GM19238 (cell line): ENCODE data around the gene TPR.

Experiments used
- DNase-seq: peaks from one replicate; pipeline ENCODE4 v3.0.0; 2011; ENCODE audit warnings: low spot score; ENCODE audit not compliant: insufficient read length

Gene TPR

GRCh38 chr1:186330758-186331157 is 44.3 kb downstream of the TPR start:
- DNase-seq = no peak

- no peak for DNase-seq
These were observed 47.7 kb downstream of the TPR start for GRCh38 chr1:186327331-186327730.

GRCh38 chr1:186326009-186326408 is 49.0 kb downstream of the TPR start:
- no peak for DNase-seq

GRCh38 chr1:186325239-186325638 is 49.8 kb downstream of the TPR start:
- DNase-seq = no peak

- DNase-seq = no peak
These were observed 51.2 kb downstream of the TPR start for GRCh38 chr1:186323865-186324264.

- no peak for DNase-seq
These were observed 59.5 kb downstream of the TPR start for GRCh38 chr1:186315570-186315969.

- no peak for DNase-seq
These were observed 63.5 kb downstream of the TPR start for GRCh38 chr1:186311375-186312051.

GRCh38 chr1:186310307-186310706 is 64.7 kb downstream of the TPR start:
- DNase-seq = no peak

- DNase-seq = no peak
These were observed 66.6 kb downstream of the TPR start for GRCh38 chr1:186308264-186309060.

GRCh38 chr1:186307445-186307844 is 67.6 kb downstream of the TPR start:
- no peak for DNase-seq

- no peak for DNase-seq
These were observed 68.5 kb downstream of the TPR start for GRCh38 chr1:186306533-186306932.

- no peak for DNase-seq
These were observed 69.8 kb downstream of the TPR start for GRCh38 chr1:186304982-186305949.

- DNase-seq = no peak
These were observed 71.1 kb downstream of the TPR start for GRCh38 chr1:186303911-186304310.

GRCh38 chr1:186302381-186302920 is 72.6 kb downstream of the TPR start:
- no peak for DNase-seq

GRCh38 chr1:186301448-186301847 is 73.6 kb downstream of the TPR start:
- DNase-seq = no peak

- DNase-seq = no peak
These were observed 75.0 kb downstream of the TPR start for GRCh38 chr1:186300056-186300455.

GRCh38 chr1:186299570-186299969 is 75.5 kb downstream of the TPR start:
- DNase-seq = no peak

- DNase-seq = no peak
These were observed 76.2 kb downstream of the TPR start for GRCh38 chr1:186298851-186299250.

GRCh38 chr1:186297439-186298045 is 77.5 kb downstream of the TPR start:
- DNase-seq = no peak

GRCh38 chr1:186295980-186296379 is 79.1 kb downstream of the TPR start, which contains the start of gene PRG4:
TSS of gene PRG4 (plus strand) at chr1:186296279.
- no peak for DNase-seq

GRCh38 chr1:186292875-186293274 is 82.2 kb downstream of the TPR start:
- no peak for DNase-seq
